ENCODE measurements around the gene CHST3.

DNA sequence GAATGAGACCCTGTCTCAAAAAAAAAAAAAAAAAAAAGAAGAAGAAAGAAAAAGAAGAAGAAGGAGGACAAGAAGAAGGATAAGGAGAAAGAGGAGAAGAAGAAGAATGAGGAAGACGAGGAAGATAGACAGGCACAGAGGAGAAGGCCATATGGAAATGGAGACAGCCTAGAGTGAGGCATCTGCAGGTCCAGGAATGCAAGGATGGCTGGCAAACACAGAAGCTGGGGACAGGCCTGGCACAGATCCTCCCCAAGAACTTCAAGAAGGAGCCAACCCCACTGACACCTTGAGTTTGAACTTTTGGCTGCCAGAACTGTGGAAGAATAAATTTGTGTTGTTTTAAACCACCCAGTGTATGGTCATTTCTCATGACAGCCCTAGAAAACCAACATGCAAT lies 85.3 kb downstream of the CHST3 start:
- no peak for TF ChIP-seq ZNF274 (IDR thresholded peaks at IDR 0.05; ENCODE audit: low read depth, low read length)
- TF ChIP-seq YY1 (IDR thresholded peaks at IDR 0.05; ENCODE audit: insufficient read depth, insufficient read length): no peak
